ENCODE data around the gene ZNF622. TPM values are rescaled to one million over a fixed set of nuclear protein-coding genes. Genes with fewer than 3 reads are reported as not detected.

The ZNF622 gene
- total RNA-seq (10 to 100 TPM; 30.5 to 42.7 TPM), total RNA-seq (58.9 to 63.9 reads per million in 2 donors)

- Mint-ChIP-seq H3K27ac (peak within 1 kb of the TSS; percentile 99), H3K4me3 (peak within 1 kb of the TSS; percentile 99), H3K36me3 (ENCODE audit: low read depth) (peaks cover 9% of the 10 kb centered on the region), H3K27me3 (no peaks in the 10 kb centered on the region), H3K4me1 (peaks cover 61% of the 10 kb centered on the region)
- H3K9me3 ChIP-seq (ENCODE audit: control insufficient read depth, low read length, poor library complexity, severe bottlenecking): no peaks in the 10 kb centered on the region
- DNase-seq: peak; percentile 77 to 81 (median 77)
- peak; percentile 93 for ATAC-seq
Observed at GRCh38 chr5:16465544-16466432, at the start of gene ZNF622. Gene ZNF622, minus strand, starts transcription at chr5:16465800. Its CDS starts 135 bp downstream, at chr5:16465665.

GRCh38 chr5:16510098-16510497 lies 44.5 kb upstream of the ZNF622 start:
- no peak overlapping the region for H3K4me3 Mint-ChIP-seq
- DNase-seq (no peak), ATAC-seq (no peak)
- no peaks in the 10 kb centered on the region for H3K27me3 Mint-ChIP-seq
- H3K9me3 ChIP-seq (ENCODE audit: control insufficient read depth, low read length, poor library complexity, severe bottlenecking): no peaks in the 10 kb centered on the region
- H3K4me1 Mint-ChIP-seq: peaks cover 20% of the 10 kb centered on the region
- H3K36me3 Mint-ChIP-seq (ENCODE audit: low read depth): peaks cover 3% of the 10 kb centered on the region
- no peak overlapping the region for H3K27ac Mint-ChIP-seq

- H3K36me3 Mint-ChIP-seq (ENCODE audit: low read depth): peaks cover 3% of the 10 kb centered on the region
- H3K4me1 Mint-ChIP-seq: peaks cover 23% of the 10 kb centered on the region
- no peak overlapping the region for H3K4me3 Mint-ChIP-seq
- H3K27me3 Mint-ChIP-seq: no peaks in the 10 kb centered on the region
- H3K9me3 ChIP-seq (ENCODE audit: control insufficient read depth, low read length, poor library complexity, severe bottlenecking): no peaks in the 10 kb centered on the region
- no peak overlapping the region for H3K27ac Mint-ChIP-seq
- ATAC-seq (no peak), DNase-seq (no peak)
Observed at GRCh38 chr5:16508730-16509531, 43.3 kb upstream of the ZNF622 start.

- H3K27me3 Mint-ChIP-seq: no peaks in the 10 kb centered on the region
- no peak overlapping the region for H3K4me3 Mint-ChIP-seq
- H3K27ac Mint-ChIP-seq: no peak overlapping the region
- DNase-seq (no peak), ATAC-seq (no peak)
- H3K9me3 ChIP-seq (ENCODE audit: control insufficient read depth, low read length, poor library complexity, severe bottlenecking): no peaks in the 10 kb centered on the region
- H3K4me1 Mint-ChIP-seq: peaks cover 26% of the 10 kb centered on the region
- peaks cover 3% of the 10 kb centered on the region for H3K36me3 Mint-ChIP-seq (ENCODE audit: low read depth)
Observed at GRCh38 chr5:16507716-16508115, 42.1 kb upstream of the ZNF622 start.

GRCh38 chr5:16505904-16506303 lies 40.3 kb upstream of the ZNF622 start:
- Mint-ChIP-seq H3K27me3 (no peaks in the 10 kb centered on the region), H3K36me3 (ENCODE audit: low read depth) (no peaks in the 10 kb centered on the region), H3K4me1 (peaks cover 22% of the 10 kb centered on the region), H3K27ac (no peak overlapping the region), H3K4me3 (no peak overlapping the region)
- ATAC-seq (no peak), DNase-seq (no peak)
- H3K9me3 ChIP-seq (ENCODE audit: control insufficient read depth, low read length, poor library complexity, severe bottlenecking): no peaks in the 10 kb centered on the region

- no peaks in the 10 kb centered on the region for H3K27me3 Mint-ChIP-seq
- DNase-seq (no peak), ATAC-seq (no peak)
- H3K4me3 Mint-ChIP-seq: no peak overlapping the region
- H3K9me3 ChIP-seq (ENCODE audit: control insufficient read depth, low read length, poor library complexity, severe bottlenecking): no peaks in the 10 kb centered on the region
- H3K36me3 Mint-ChIP-seq (ENCODE audit: low read depth): no peaks in the 10 kb centered on the region
- peaks cover 19% of the 10 kb centered on the region for H3K4me1 Mint-ChIP-seq
- no peak overlapping the region for H3K27ac Mint-ChIP-seq
Observed at GRCh38 chr5:16505140-16505891, 39.7 kb upstream of the ZNF622 start.

GRCh38 chr5:16504571-16504970 lies 39.0 kb upstream of the ZNF622 start:
- Mint-ChIP-seq H3K27ac (no peak overlapping the region), H3K4me3 (no peak overlapping the region), H3K4me1 (peaks cover 18% of the 10 kb centered on the region), H3K36me3 (ENCODE audit: low read depth) (no peaks in the 10 kb centered on the region), H3K27me3 (no peaks in the 10 kb centered on the region)
- no peak for ATAC-seq
- DNase-seq: no peak
- H3K9me3 ChIP-seq (ENCODE audit: control insufficient read depth, low read length, poor library complexity, severe bottlenecking): no peaks in the 10 kb centered on the region

- Mint-ChIP-seq H3K27ac (no peak overlapping the region), H3K36me3 (ENCODE audit: low read depth) (no peaks in the 10 kb centered on the region), H3K27me3 (no peaks in the 10 kb centered on the region), H3K4me1 (peaks cover 17% of the 10 kb centered on the region), H3K4me3 (no peak overlapping the region)
- ATAC-seq (no peak), DNase-seq (no peak)
- no peaks in the 10 kb centered on the region for H3K9me3 ChIP-seq (ENCODE audit: control insufficient read depth, low read length, poor library complexity, severe bottlenecking)
Observed at GRCh38 chr5:16502866-16503265, 37.3 kb upstream of the ZNF622 start.

GRCh38 chr5:16500024-16500423 lies 34.4 kb upstream of the ZNF622 start:
- peaks cover 10% of the 10 kb centered on the region for H3K4me1 Mint-ChIP-seq
- DNase-seq (no peak), ATAC-seq (no peak)
- no peak overlapping the region for H3K27ac Mint-ChIP-seq
- H3K27me3 Mint-ChIP-seq: no peaks in the 10 kb centered on the region
- peaks cover 6% of the 10 kb centered on the region for H3K9me3 ChIP-seq (ENCODE audit: control insufficient read depth, low read length, poor library complexity, severe bottlenecking)
- no peaks in the 10 kb centered on the region for H3K36me3 Mint-ChIP-seq (ENCODE audit: low read depth)
- no peak overlapping the region for H3K4me3 Mint-ChIP-seq

GRCh38 chr5:16497546-16497945 lies 31.9 kb upstream of the ZNF622 start:
- DNase-seq: no peak
- no peak for ATAC-seq
- Mint-ChIP-seq H3K4me3 (no peak overlapping the region), H3K27ac (no peak overlapping the region), H3K4me1 (peaks cover 4% of the 10 kb centered on the region), H3K36me3 (ENCODE audit: low read depth) (no peaks in the 10 kb centered on the region), H3K27me3 (no peaks in the 10 kb centered on the region)
- H3K9me3 ChIP-seq (ENCODE audit: control insufficient read depth, low read length, poor library complexity, severe bottlenecking): peaks cover 9% of the 10 kb centered on the region

- peaks cover 9% of the 10 kb centered on the region for H3K9me3 ChIP-seq (ENCODE audit: control insufficient read depth, low read length, poor library complexity, severe bottlenecking)
- Mint-ChIP-seq H3K27me3 (no peaks in the 10 kb centered on the region), H3K36me3 (ENCODE audit: low read depth) (no peaks in the 10 kb centered on the region), H3K4me1 (peaks cover 15% of the 10 kb centered on the region), H3K27ac (no peak overlapping the region), H3K4me3 (no peak overlapping the region)
- no peak for DNase-seq
- ATAC-seq: no peak
Observed at GRCh38 chr5:16493261-16493660, 27.7 kb upstream of the ZNF622 start.

- DNase-seq (no peak), ATAC-seq (no peak)
- Mint-ChIP-seq H3K4me1 (peaks cover 21% of the 10 kb centered on the region), H3K36me3 (ENCODE audit: low read depth) (no peaks in the 10 kb centered on the region), H3K4me3 (no peak overlapping the region), H3K27ac (peak overlapping the region; percentile 62), H3K27me3 (no peaks in the 10 kb centered on the region)
- peaks cover 9% of the 10 kb centered on the region for H3K9me3 ChIP-seq (ENCODE audit: control insufficient read depth, low read length, poor library complexity, severe bottlenecking)
Observed at GRCh38 chr5:16492398-16493140, 27.0 kb upstream of the ZNF622 start.
